Endodermal cell (in vitro differentiated cells): Measurements from ENCODE around the gene TMEM185B. TPM values are rescaled to one million over a fixed set of nuclear protein-coding genes. Genes with fewer than 3 reads are reported as not detected.
A peak's percentile ranks its signal among the peaks of the same experiment; 100 is the strongest.

Source experiments
- DNase-seq: peaks from one replicate; pipeline ENCODE4 v3.0.0-alpha.2; 2017
- H3K27ac ChIP-seq: 2 replicates; pipeline ENCODE4 v1.5.1; 2013; ENCODE audit warnings: mild to moderate bottlenecking, low read depth, low read length, moderate library complexity
- H3K27me3 ChIP-seq: 2 replicates; pipeline ENCODE4 v1.6.1; 2013; ENCODE audit warnings: mild to moderate bottlenecking, low read length, moderate library complexity; ENCODE audit not compliant: insufficient read depth, control insufficient read depth, poor library complexity, severe bottlenecking
- H3K36me3 ChIP-seq: 2 replicates; pipeline ENCODE4 v1.7.0; 2013; ENCODE audit warnings: mild to moderate bottlenecking, low read length, moderate library complexity; ENCODE audit not compliant: control insufficient read depth, insufficient read depth
- H3K4me1 ChIP-seq: one replicate; pipeline ENCODE4 v1.7.0; 2013; ENCODE audit warnings: low read length; ENCODE audit not compliant: control insufficient read depth, insufficient read depth
- H3K4me3 ChIP-seq: 2 replicates; pipeline ENCODE4 v1.5.1; 2013; ENCODE audit warnings: mild to moderate bottlenecking, low read length, moderate library complexity
- H3K9ac ChIP-seq: 2 replicates; pipeline ENCODE4 v1.6.1; 2013; ENCODE audit warnings: mild to moderate bottlenecking, low read length, moderate library complexity; ENCODE audit not compliant: poor library complexity, severe bottlenecking; ENCODE audit errors: extremely low read depth
- H3K9me3 ChIP-seq: 2 replicates; pipeline ENCODE4 v1.6.1; 2013; ENCODE audit warnings: mild to moderate bottlenecking, low read length, moderate library complexity; ENCODE audit not compliant: control insufficient read depth
- H3K27ac Mint-ChIP-seq: 2 replicates; pipeline ENCODE4 v1.8.0; 2020; ENCODE audit warnings: mixed read lengths
- H3K27me3 Mint-ChIP-seq: 2 replicates; pipeline ENCODE4 v1.8.0; 2021; ENCODE audit warnings: mild to moderate bottlenecking, mixed read lengths; ENCODE audit not compliant: insufficient read depth
- H3K36me3 Mint-ChIP-seq: 2 replicates; pipeline ENCODE4 v1.8.0; 2020; ENCODE audit warnings: low read depth, mixed read lengths
- H3K4me1 Mint-ChIP-seq: 2 replicates; pipeline ENCODE4 v1.8.0; 2020; ENCODE audit warnings: mixed read lengths
- H3K4me3 Mint-ChIP-seq: 2 replicates; pipeline ENCODE4 v1.8.0; 2020; ENCODE audit warnings: mild to moderate bottlenecking, moderate library complexity, mixed read lengths
- H3K9me3 Mint-ChIP-seq: 2 replicates; pipeline ENCODE4 v1.8.0; 2020; ENCODE audit warnings: mild to moderate bottlenecking, mixed read lengths
- CTCF ChIP-seq: fragments of 200-600 bp; sonication (generic); conservative IDR thresholded peaks from 2 replicates; pipeline ENCODE4 v1.5.0; 2021; ENCODE audit warnings: antibody characterized with exemption, mild to moderate bottlenecking
- WGBS, 2 experiments: methylation state at CpG; one replicate each; pipeline versions ENCODE4 v1.1.5 to v1.1.7; 2013; ENCODE audit warnings: missing lambda C conversion rate in 2 of 2, mixed read lengths in 1 of 2; ENCODE audit not compliant: insufficient coverage in 1 of 2, insufficient read length in 1 of 2; 5-methylcytosine and 5-hydroxymethylcytosine counted together
- total RNA-seq, 2 donors: library from RNA; stranded (reverse); fragmentation: NEBNext Ultra II Directional in 1 of 2; extraction: Animal tissue kit (Norgen Biotek cat#: 25700) in 1 of 2; gene quantifications; 2 replicates in 1 of 2; 3 replicates in 1 of 2; pipeline ENCODE4 v1.2.1, GENCODE V29; 2021

TMEM185B gene
- total RNA-seq, 2 donors from 2014 or later, result 19.5 to 22.9 TPM

GRCh38 chr2:120221616-120222015, 1.6 kb downstream of the TMEM185B start:
- Histone ChIP-seq H3K4me3 (no peak overlapping the region), H3K27ac (no peak overlapping the region), H3K9me3 (peaks cover 7% of the 10 kb centered on the region), H3K4me1 (peaks cover under 1% of the 10 kb centered on the region), H3K36me3 (peaks cover 13% of the 10 kb centered on the region), H3K27me3 (peaks cover 17% of the 10 kb centered on the region), H3K9ac (no peak overlapping the region)
- peak; percentile 10 for DNase-seq
- Mint-ChIP-seq H3K27me3 (peaks cover 30% of the 10 kb centered on the region), H3K9me3 (peaks cover 6% of the 10 kb centered on the region), H3K4me1 (peaks cover 22% of the 10 kb centered on the region), H3K4me3 (peak overlapping the region; percentile 67), H3K27ac (no peak overlapping the region), H3K36me3 (peaks cover 25% of the 10 kb centered on the region)
- 96 to 98% methylated on average over 5 to 8 of the region's 8 CpGs for WGBS, 2 experiments
- no peak for TF ChIP-seq CTCF

- Histone ChIP-seq H3K9ac (no peak overlapping the region), H3K36me3 (peaks cover 13% of the 10 kb centered on the region), H3K27me3 (peaks cover 17% of the 10 kb centered on the region), H3K4me1 (no peaks in the 10 kb centered on the region), H3K9me3 (peaks cover 7% of the 10 kb centered on the region), H3K27ac (no peak overlapping the region), H3K4me3 (no peak overlapping the region)
- H3K4me1 Mint-ChIP-seq, result peaks cover 21% of the 10 kb centered on the region
- peak; percentile 10 for DNase-seq
- H3K27ac Mint-ChIP-seq, result no peak overlapping the region
- peaks cover 6% of the 10 kb centered on the region for H3K9me3 Mint-ChIP-seq
- peaks cover 23% of the 10 kb centered on the region for H3K27me3 Mint-ChIP-seq
- 91 to 100% methylated on average over 2 of the region's 2 CpGs for WGBS, 2 experiments
- H3K4me3 Mint-ChIP-seq, result no peak overlapping the region
- peaks cover 25% of the 10 kb centered on the region for H3K36me3 Mint-ChIP-seq
- no peak for TF ChIP-seq CTCF
These were observed 2.4 kb downstream of the TMEM185B start for GRCh38 chr2:120220756-120221155.

GRCh38 chr2:120219766-120220165, 3.4 kb downstream of the TMEM185B start:
- H3K4me1 Mint-ChIP-seq, result peaks cover 21% of the 10 kb centered on the region
- WGBS, 2 experiments, result 94% methylated on average over 3 to 5 of the region's 5 CpGs
- Histone ChIP-seq H3K36me3 (peaks cover 13% of the 10 kb centered on the region), H3K9me3 (peaks cover 7% of the 10 kb centered on the region), H3K4me3 (no peak overlapping the region), H3K4me1 (no peaks in the 10 kb centered on the region), H3K27ac (no peak overlapping the region), H3K27me3 (peaks cover 11% of the 10 kb centered on the region), H3K9ac (no peak overlapping the region)
- H3K27me3 Mint-ChIP-seq, result peaks cover 18% of the 10 kb centered on the region
- no peak overlapping the region for H3K27ac Mint-ChIP-seq
- no peak overlapping the region for H3K4me3 Mint-ChIP-seq
- peaks cover 25% of the 10 kb centered on the region for H3K36me3 Mint-ChIP-seq
- DNase-seq, result peak; percentile 29
- TF ChIP-seq CTCF, result no peak
- H3K9me3 Mint-ChIP-seq, result peaks cover 6% of the 10 kb centered on the region
